NCI-H526 (cell line): ENCODE data around the gene KCNJ15.

Source experiments
- DNase-seq, 2 experiments: peaks; one replicate each; lab custom pipeline; 2025; lab: John Stamatoyannopoulos, UW

The KCNJ15 gene

GRCh38 chr21:38299671-38300070, 42.9 kb downstream of the KCNJ15 start:
- DNase-seq = no peak

GRCh38 chr21:38300141-38300578, 43.4 kb downstream of the KCNJ15 start:
- no peak for DNase-seq

GRCh38 chr21:38301321-38302214, 44.8 kb downstream of the KCNJ15 start:
- DNase-seq = no peak

GRCh38 chr21:38303300-38303699, 46.5 kb downstream of the KCNJ15 start:
- DNase-seq = no peak

GRCh38 chr21:38306433-38307141, 49.8 kb downstream of the KCNJ15 start:
- peak; percentile 15 to 37 for DNase-seq

GRCh38 chr21:38307771-38308531, 51.2 kb downstream of the KCNJ15 start:
- no peak for DNase-seq

- DNase-seq = no peak
These were observed 51.8 kb downstream of the KCNJ15 start for GRCh38 chr21:38308532-38309119.

- DNase-seq = peak in 1 of 2 experiments; percentile 25
These were observed 54.1 kb downstream of the KCNJ15 start for GRCh38 chr21:38310646-38311485.

- no peak for DNase-seq
These were observed 55.0 kb downstream of the KCNJ15 start for GRCh38 chr21:38311765-38312164.

- DNase-seq = no peak
These were observed 56.0 kb downstream of the KCNJ15 start for GRCh38 chr21:38312822-38313221.

- DNase-seq = no peak
These were observed 57.8 kb downstream of the KCNJ15 start for GRCh38 chr21:38314558-38314957.

GRCh38 chr21:38315122-38315521, 58.3 kb downstream of the KCNJ15 start:
- DNase-seq = no peak

GRCh38 chr21:38319781-38320180, 63.0 kb downstream of the KCNJ15 start:
- DNase-seq = no peak

- no peak for DNase-seq
These were observed 64.8 kb downstream of the KCNJ15 start for GRCh38 chr21:38321568-38321967.

- DNase-seq = no peak
These were observed 65.6 kb downstream of the KCNJ15 start for GRCh38 chr21:38322311-38322950.

- DNase-seq = peak; percentile 52 to 76
These were observed 67.1 kb downstream of the KCNJ15 start for GRCh38 chr21:38323721-38324531.

- no peak for DNase-seq
These were observed 68.4 kb downstream of the KCNJ15 start for GRCh38 chr21:38325216-38325615.

GRCh38 chr21:38325731-38326420, 69.1 kb downstream of the KCNJ15 start:
- DNase-seq = no peak

- DNase-seq = no peak
These were observed 69.6 kb downstream of the KCNJ15 start for GRCh38 chr21:38326429-38326828.
